Neural cell (in vitro differentiated cells): ENCODE results near the gene AIMP1. TPM values are rescaled to one million over a fixed set of nuclear protein-coding genes. Genes with fewer than 3 reads are reported as not detected.

ENCODE experiments used
- H2AFZ ChIP-seq: fragments of 200-600, 300-800 bp; sonication (generic), shearing (Covaris generic); 2 replicates; pipeline ENCODE4 v1.6.0; 2014; ENCODE audit warnings: low read depth, mild to moderate bottlenecking, antibody characterized with exemption, low read length, moderate library complexity
- H3F3A ChIP-seq: fragments of 200-600 bp; shearing (Covaris generic); 2 replicates; pipeline ENCODE4 v1.6.1; 2016; ENCODE audit warnings: mild to moderate bottlenecking, moderate library complexity, mixed read lengths, antibody characterized with exemption, low read length; ENCODE audit not compliant: insufficient read depth, poor library complexity, severe bottlenecking
- H3K27ac ChIP-seq: fragments of 200-600, 300-800 bp; sonication (generic), shearing (Covaris generic); 2 replicates; pipeline ENCODE4 v1.5.1; 2014; ENCODE audit warnings: mild to moderate bottlenecking, low read length, moderate library complexity
- H3K27me3 ChIP-seq: fragments of 300-800, 200-600 bp; sonication (generic), shearing (Covaris generic); 2 replicates; pipeline ENCODE4 v1.6.0; 2014; ENCODE audit warnings: mild to moderate bottlenecking, low read depth, low read length, moderate library complexity; ENCODE audit not compliant: insufficient read depth
- H3K36me3 ChIP-seq: fragments of 300-800, 200-600 bp; sonication (generic), shearing (Covaris generic); 2 replicates; pipeline ENCODE4 v1.5.1; 2014; ENCODE audit warnings: mild to moderate bottlenecking, antibody characterized with exemption, low read length, moderate library complexity; ENCODE audit not compliant: insufficient read depth
- H3K4me2 ChIP-seq: fragments of 300-800, 200-600 bp; sonication (generic), shearing (Covaris generic); 2 replicates; pipeline ENCODE4 v1.6.0; 2014; ENCODE audit warnings: mild to moderate bottlenecking, low read length
- H3K4me3 ChIP-seq: fragments of 300-800, 200-600 bp; sonication (generic), shearing (Covaris generic); 2 replicates; pipeline ENCODE4 v1.5.1; 2014; ENCODE audit warnings: mild to moderate bottlenecking, low read length, moderate library complexity
- H3K79me2 ChIP-seq: fragments of 200-600 bp; shearing (Covaris generic); replicated peaks from 2 replicates; pipeline ENCODE4 v1.6.0; 2014; ENCODE audit warnings: mild to moderate bottlenecking, low read length, moderate library complexity; ENCODE audit not compliant: insufficient read depth
- H3K9ac ChIP-seq: fragments of 300-800, 200-600 bp; sonication (generic), shearing (Covaris generic); 2 replicates; pipeline ENCODE4 v1.6.1; 2016; ENCODE audit warnings: mild to moderate bottlenecking, low read length, mixed read lengths
- H3K9me2 ChIP-seq: fragments of 200-600 bp; shearing (Covaris generic); 2 replicates; pipeline ENCODE4 v1.6.1; 2016; ENCODE audit warnings: mild to moderate bottlenecking, low read length, mixed read lengths; ENCODE audit not compliant: insufficient read depth
- H3K9me3 ChIP-seq: fragments of 200-600, 300-800 bp; sonication (generic), shearing (Covaris generic); 2 replicates; pipeline ENCODE4 v1.6.1; 2016; ENCODE audit warnings: mild to moderate bottlenecking, mixed run types, low read length, moderate library complexity, mixed read lengths
- H4K20me1 ChIP-seq: fragments of 200-600 bp; shearing (Covaris generic); 2 replicates; pipeline ENCODE4 v1.6.1; 2016; ENCODE audit warnings: mild to moderate bottlenecking, mixed run types; ENCODE audit not compliant: insufficient read depth
- CTCF ChIP-seq: fragments of 450-650 bp; IDR thresholded peaks from 2 replicates; pipeline ENCODE4 v1.5.1; 2014; ENCODE audit warnings: antibody characterized with exemption, mild to moderate bottlenecking, moderate library complexity; ENCODE audit not compliant: poor library complexity, severe bottlenecking
- EP300 ChIP-seq: fragments of 450-650 bp; conservative IDR thresholded peaks from 2 replicates; pipeline ENCODE4 v1.6.1; 2014; ENCODE audit warnings: antibody characterized with exemption, mild to moderate bottlenecking, moderate library complexity; ENCODE audit not compliant: poor library complexity, severe bottlenecking
- EZH2 ChIP-seq: fragments of 200-600, 300-800 bp; shearing (Covaris generic), sonication (generic); IDR thresholded peaks from 2 replicates; pipeline ENCODE4 v1.6.1; 2014; ENCODE audit warnings: antibody characterized with exemption, low read length, borderline replicate concordance, mild to moderate bottlenecking; ENCODE audit not compliant: insufficient read depth, poor library complexity, severe bottlenecking
- MXI1 ChIP-seq: fragments of 450-650 bp; conservative IDR thresholded peaks from 2 replicates; pipeline ENCODE4 v1.6.1; 2014; ENCODE audit warnings: antibody characterized with exemption, mild to moderate bottlenecking; ENCODE audit not compliant: poor library complexity, severe bottlenecking
- POLR2AphosphoS5 ChIP-seq: IDR thresholded peaks from 2 replicates; pipeline ENCODE4 v1.6.1; 2012
- RAD21 ChIP-seq: fragments of 450-650 bp; conservative IDR thresholded peaks from 2 replicates; pipeline ENCODE4 v1.6.1; 2014; ENCODE audit warnings: antibody characterized with exemption, mild to moderate bottlenecking, moderate library complexity
- REST ChIP-seq: IDR thresholded peaks from 2 replicates; pipeline ENCODE4 v1.6.1; 2012; ENCODE audit warnings: borderline replicate concordance
- SMC3 ChIP-seq: fragments of 450-650 bp; conservative IDR thresholded peaks from 2 replicates; pipeline ENCODE4 v1.6.1; 2014; ENCODE audit warnings: antibody characterized with exemption, mild to moderate bottlenecking, moderate library complexity; ENCODE audit not compliant: poor library complexity
- TAF1 ChIP-seq: IDR thresholded peaks from 2 replicates; pipeline ENCODE4 v1.6.1; 2012; ENCODE audit warnings: low read depth
- polyA plus RNA-seq: library from polyadenylated mRNA; depleted of rRNA; stranded (reverse); fragments of >200 nt; gene quantifications from 2 replicates; pipeline ENCODE4 v1.2.3, GENCODE V29; 2014

Gene AIMP1
- polyA plus RNA-seq, 1 donor from 2014 or later = 46.5 TPM

- Histone ChIP-seq H3K36me3 (peaks cover 25% of the 10 kb centered on the region), H3K9me2 (no peaks in the 10 kb centered on the region), H3K9me3 (no peaks in the 10 kb centered on the region), H4K20me1 (no peaks in the 10 kb centered on the region), H3F3A (no peaks in the 10 kb centered on the region), H3K4me3 (no peak overlapping the region), H3K9ac (no peak overlapping the region), H3K27me3 (no peaks in the 10 kb centered on the region), H3K79me2 (no peaks in the 10 kb centered on the region), H3K4me2 (no peak overlapping the region), H2AFZ (no peak overlapping the region), H3K27ac (no peak overlapping the region)
- TF ChIP-seq CTCF = peak; percentile 68
- peak; percentile 58 for TF ChIP-seq RAD21
- peak; percentile 72 for TF ChIP-seq SMC3
- no peak for TF ChIP-seq EP300
- TF ChIP-seq POLR2AphosphoS5 = no peak
- TF ChIP-seq MXI1 = no peak
- no peak for TF ChIP-seq EZH2
- TF ChIP-seq TAF1 = no peak
- TF ChIP-seq REST = no peak
Measured at GRCh38 chr4:106329041-106329618, 12.8 kb downstream of the AIMP1 start.

- Histone ChIP-seq H3K9me3 (no peaks in the 10 kb centered on the region), H3K27ac (no peak overlapping the region), H3K36me3 (peaks cover 17% of the 10 kb centered on the region), H4K20me1 (no peaks in the 10 kb centered on the region), H2AFZ (no peak overlapping the region), H3K9ac (no peak overlapping the region), H3F3A (no peaks in the 10 kb centered on the region), H3K27me3 (no peaks in the 10 kb centered on the region), H3K4me2 (no peak overlapping the region), H3K4me3 (no peak overlapping the region), H3K9me2 (no peaks in the 10 kb centered on the region), H3K79me2 (no peaks in the 10 kb centered on the region)
- no peak for TF ChIP-seq CTCF
- TF ChIP-seq TAF1 = no peak
- TF ChIP-seq RAD21 = no peak
Measured at GRCh38 chr4:106333186-106333585, 16.8 kb downstream of the AIMP1 start.
